Measurements from ENCODE around the gene TAB2.

TAB2 gene

DNA sequence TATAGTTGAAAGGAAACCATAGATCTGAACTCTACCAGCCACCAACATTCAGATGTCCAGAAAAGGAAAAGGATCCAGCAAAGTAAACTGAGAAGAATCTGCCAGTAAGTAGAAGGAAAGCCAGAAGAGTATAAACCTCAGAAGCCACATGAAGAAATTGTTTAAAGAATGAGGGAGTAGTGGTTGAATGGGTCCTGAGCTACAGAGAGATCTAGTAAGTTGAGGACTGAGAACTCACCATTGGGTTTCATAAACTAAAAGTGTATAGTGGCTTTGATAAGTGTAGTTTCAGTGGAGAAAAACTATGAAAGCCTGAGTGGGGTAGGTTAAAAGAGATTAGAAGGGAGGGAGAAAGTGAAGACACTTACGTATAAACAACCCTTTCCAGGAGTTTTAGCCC lies 50.6 kb downstream of the TAB2 start:
- H3K79me1 ChIP-seq (ENCODE audit: low read length) = no peaks in the 10 kb centered on the region
- no peak overlapping the region for H3K4me3 ChIP-seq (ENCODE audit: low read depth, low read length)
- no peaks in the 10 kb centered on the region for H3K4me1 ChIP-seq (ENCODE audit: control insufficient read depth in 1 of 2, insufficient read depth in 2 of 2, low read length in 2 of 2)
- no peak overlapping the region for H3K23ac ChIP-seq (ENCODE audit: low read length)
- H3K27me3 ChIP-seq (ENCODE audit: insufficient read depth, low read length) = no peaks in the 10 kb centered on the region
- peaks cover 2 to 3% of the 10 kb centered on the region in 2 experiments for H3K36me3 ChIP-seq (ENCODE audit: control insufficient read depth in 1 of 2, insufficient read depth in 2 of 2, low read length in 2 of 2)
- no peak overlapping the region for H4K12ac ChIP-seq (ENCODE audit: low read depth, low read length)
- H3K4ac ChIP-seq (ENCODE audit: low read depth, low read length) = no peak overlapping the region
- no peak overlapping the region for H2BK120ac ChIP-seq (ENCODE audit: insufficient read depth, low read length, poor library complexity)
- H3K79me2 ChIP-seq (ENCODE audit: control insufficient read depth, insufficient read depth, low read length, poor library complexity) = peaks cover 3% of the 10 kb centered on the region
- no peak overlapping the region for H2AK5ac ChIP-seq (ENCODE audit: low read length)
- H3K14ac ChIP-seq (ENCODE audit: low read length) = no peak overlapping the region
- no CpG with 5 or more reads among the region's 1 CpG for WGBS (ENCODE audit: extremely low coverage, insufficient coverage, insufficient read length)
- no peak overlapping the region for H3K9ac ChIP-seq (ENCODE audit: low read length)
- H3K27ac ChIP-seq (ENCODE audit: low read depth, low read length) = no peak overlapping the region
- no peak overlapping the region for H2BK5ac ChIP-seq (ENCODE audit: low read depth, low read length, poor library complexity)
- DNase-seq = no peak
- H2BK12ac ChIP-seq (ENCODE audit: low read length) = no peak overlapping the region
- no peak overlapping the region for H3K4me2 ChIP-seq (ENCODE audit: low read length)
- H3K9me3 ChIP-seq (ENCODE audit: insufficient read depth, low read depth, low read length) = no peaks in the 10 kb centered on the region
- no peak overlapping the region for H3K18ac ChIP-seq (ENCODE audit: low read length)
- H4K8ac ChIP-seq (ENCODE audit: low read depth, low read length) = no peak overlapping the region
- H2AFZ ChIP-seq (ENCODE audit: insufficient read depth, low read length, poor library complexity) = no peak overlapping the region
- no peak overlapping the region for H4K91ac ChIP-seq (ENCODE audit: low read depth, low read length)

DNA sequence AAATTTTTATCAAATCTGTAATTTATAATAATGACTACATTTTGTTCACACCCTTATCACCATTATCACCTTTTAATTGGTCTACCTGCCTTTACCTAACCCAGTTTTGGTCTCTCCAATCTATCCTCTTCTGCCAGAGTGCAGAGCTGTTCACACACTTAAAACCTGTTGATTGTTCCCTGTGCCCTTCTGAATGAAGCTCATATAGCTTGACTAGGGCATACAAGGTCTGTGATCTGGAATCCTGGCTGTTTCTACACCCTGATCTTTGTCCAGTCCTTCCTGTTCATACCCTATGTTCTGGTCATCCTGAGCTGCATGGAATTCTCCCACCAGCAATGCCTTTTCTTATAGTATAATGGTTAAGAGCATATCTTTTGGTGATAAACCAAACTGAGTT lies 53.6 kb downstream of the TAB2 start:
- H4K8ac ChIP-seq (ENCODE audit: low read depth, low read length) = no peak overlapping the region
- H3K79me1 ChIP-seq (ENCODE audit: low read length) = no peaks in the 10 kb centered on the region
- H2AFZ ChIP-seq (ENCODE audit: insufficient read depth, low read length, poor library complexity) = no peak overlapping the region
- no peaks in the 10 kb centered on the region for H3K27me3 ChIP-seq (ENCODE audit: insufficient read depth, low read length)
- H4K91ac ChIP-seq (ENCODE audit: low read depth, low read length) = no peak overlapping the region
- H3K4me1 ChIP-seq (ENCODE audit: control insufficient read depth in 1 of 2, insufficient read depth in 2 of 2, low read length in 2 of 2) = no peaks in the 10 kb centered on the region
- H3K14ac ChIP-seq (ENCODE audit: low read length) = no peak overlapping the region
- H3K36me3 ChIP-seq (ENCODE audit: control insufficient read depth in 1 of 2, insufficient read depth in 2 of 2, low read length in 2 of 2) = peaks cover 2 to 3% of the 10 kb centered on the region in 2 experiments
- no peak overlapping the region for H2BK12ac ChIP-seq (ENCODE audit: low read length)
- H3K9ac ChIP-seq (ENCODE audit: low read length) = no peak overlapping the region
- DNase-seq = no peak
- no peak overlapping the region for H4K12ac ChIP-seq (ENCODE audit: low read depth, low read length)
- H3K4me3 ChIP-seq (ENCODE audit: low read depth, low read length) = no peak overlapping the region
- no peak overlapping the region for H3K4me2 ChIP-seq (ENCODE audit: low read length)
- H2AK5ac ChIP-seq (ENCODE audit: low read length) = no peak overlapping the region
- peaks cover 2% of the 10 kb centered on the region for H3K79me2 ChIP-seq (ENCODE audit: control insufficient read depth, insufficient read depth, low read length, poor library complexity)
- no peak overlapping the region for H3K4ac ChIP-seq (ENCODE audit: low read depth, low read length)
- no peak overlapping the region for H3K18ac ChIP-seq (ENCODE audit: low read length)
- H3K27ac ChIP-seq (ENCODE audit: low read depth, low read length) = no peak overlapping the region
- H2BK5ac ChIP-seq (ENCODE audit: low read depth, low read length, poor library complexity) = no peak overlapping the region
- H3K23ac ChIP-seq (ENCODE audit: low read length) = no peak overlapping the region
- H3K9me3 ChIP-seq (ENCODE audit: insufficient read depth, low read depth, low read length) = no peaks in the 10 kb centered on the region
- H2BK120ac ChIP-seq (ENCODE audit: insufficient read depth, low read length, poor library complexity) = no peak overlapping the region

DNA sequence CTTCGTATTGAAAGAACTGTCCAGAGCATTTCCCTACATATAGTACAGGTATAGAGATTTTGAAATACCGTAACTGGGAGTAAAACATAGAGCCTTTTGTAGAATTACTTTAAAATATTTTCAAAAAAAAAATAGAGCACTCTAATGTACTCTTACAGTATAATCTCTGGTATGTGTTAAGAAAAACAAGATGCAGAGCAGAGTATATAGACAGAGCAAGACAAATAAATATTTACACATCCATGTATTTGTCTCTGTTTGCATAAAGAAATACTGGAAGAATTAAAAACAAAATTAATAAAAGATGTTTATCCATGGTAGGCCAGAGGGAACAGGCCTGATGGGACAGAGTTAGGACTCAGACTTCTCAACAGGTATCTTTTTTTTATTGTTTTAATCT lies 54.5 kb downstream of the TAB2 start:
- Histone ChIP-seq H3K4me1 (ENCODE audit: control insufficient read depth in 1 of 2, insufficient read depth in 2 of 2, low read length in 2 of 2) (no peaks in the 10 kb centered on the region), H2AFZ (ENCODE audit: insufficient read depth, low read length, poor library complexity) (no peak overlapping the region), H3K23ac (ENCODE audit: low read length) (no peak overlapping the region), H3K4me3 (ENCODE audit: low read depth, low read length) (no peak overlapping the region), H3K27ac (ENCODE audit: low read depth, low read length) (no peak overlapping the region), H3K18ac (ENCODE audit: low read length) (no peak overlapping the region), H2BK12ac (ENCODE audit: low read length) (no peak overlapping the region), H2BK5ac (ENCODE audit: low read depth, low read length, poor library complexity) (no peak overlapping the region), H3K14ac (ENCODE audit: low read length) (no peak overlapping the region), H3K79me1 (ENCODE audit: low read length) (no peaks in the 10 kb centered on the region), H3K4ac (ENCODE audit: low read depth, low read length) (no peak overlapping the region), H3K27me3 (ENCODE audit: insufficient read depth, low read length) (no peaks in the 10 kb centered on the region), H4K8ac (ENCODE audit: low read depth, low read length) (no peak overlapping the region), H3K4me2 (ENCODE audit: low read length) (no peak overlapping the region), H2AK5ac (ENCODE audit: low read length) (no peak overlapping the region), H3K9me3 (ENCODE audit: insufficient read depth, low read depth, low read length) (no peaks in the 10 kb centered on the region), H2BK120ac (ENCODE audit: insufficient read depth, low read length, poor library complexity) (no peak overlapping the region), H4K12ac (ENCODE audit: low read depth, low read length) (no peak overlapping the region), H3K36me3 (ENCODE audit: control insufficient read depth in 1 of 2, insufficient read depth in 2 of 2, low read length in 2 of 2) (peaks cover 2 to 3% of the 10 kb centered on the region in 2 experiments), H3K9ac (ENCODE audit: low read length) (no peak overlapping the region), H3K79me2 (ENCODE audit: control insufficient read depth, insufficient read depth, low read length, poor library complexity) (peaks cover 2% of the 10 kb centered on the region), H4K91ac (ENCODE audit: low read depth, low read length) (no peak overlapping the region)
- DNase-seq = no peak
- no CpG with 5 or more reads among the region's 2 CpGs for WGBS (ENCODE audit: extremely low coverage, insufficient coverage, insufficient read length)

DNA sequence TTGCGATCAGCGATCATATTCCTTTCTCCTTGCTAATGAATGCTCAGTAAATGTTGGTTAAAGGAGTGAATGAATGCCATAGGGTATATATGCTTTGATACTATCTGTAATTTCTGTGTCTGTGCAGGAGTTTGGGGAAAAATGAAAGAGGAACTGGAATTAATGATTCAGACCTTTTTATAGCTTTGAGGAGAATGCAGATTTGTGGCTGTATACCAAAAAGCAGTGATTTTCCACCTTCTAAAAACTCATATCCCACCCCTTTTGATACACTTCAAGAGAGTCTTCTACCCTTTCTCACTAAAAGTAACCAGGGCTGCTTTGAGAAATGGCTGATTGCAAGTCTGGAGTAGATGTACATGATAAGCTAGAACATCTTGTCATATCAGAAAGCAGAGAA lies 56.0 kb downstream of the TAB2 start:
- H3K23ac ChIP-seq (ENCODE audit: low read length) = no peak overlapping the region
- no peaks in the 10 kb centered on the region for H3K27me3 ChIP-seq (ENCODE audit: insufficient read depth, low read length)
- no peaks in the 10 kb centered on the region for H3K79me1 ChIP-seq (ENCODE audit: low read length)
- H3K27ac ChIP-seq (ENCODE audit: low read depth, low read length) = no peak overlapping the region
- no peak overlapping the region for H4K91ac ChIP-seq (ENCODE audit: low read depth, low read length)
- peaks cover 2% of the 10 kb centered on the region for H3K79me2 ChIP-seq (ENCODE audit: control insufficient read depth, insufficient read depth, low read length, poor library complexity)
- no peak overlapping the region for H2BK5ac ChIP-seq (ENCODE audit: low read depth, low read length, poor library complexity)
- peaks cover 4 to 8% of the 10 kb centered on the region in 2 experiments for H3K36me3 ChIP-seq (ENCODE audit: control insufficient read depth in 1 of 2, insufficient read depth in 2 of 2, low read length in 2 of 2)
- H2BK12ac ChIP-seq (ENCODE audit: low read length) = no peak overlapping the region
- H3K4me3 ChIP-seq (ENCODE audit: low read depth, low read length) = no peak overlapping the region
- H2AK5ac ChIP-seq (ENCODE audit: low read length) = no peak overlapping the region
- H4K8ac ChIP-seq (ENCODE audit: low read depth, low read length) = no peak overlapping the region
- H3K4ac ChIP-seq (ENCODE audit: low read depth, low read length) = no peak overlapping the region
- H2AFZ ChIP-seq (ENCODE audit: insufficient read depth, low read length, poor library complexity) = no peak overlapping the region
- no peak for DNase-seq
- H3K9me3 ChIP-seq (ENCODE audit: insufficient read depth, low read depth, low read length) = no peaks in the 10 kb centered on the region
- WGBS (ENCODE audit: extremely low coverage, insufficient coverage, insufficient read length) = no CpG with 5 or more reads among the region's 2 CpGs
- H3K4me1 ChIP-seq (ENCODE audit: control insufficient read depth in 1 of 2, insufficient read depth in 2 of 2, low read length in 2 of 2) = no peaks in the 10 kb centered on the region
- H3K14ac ChIP-seq (ENCODE audit: low read length) = no peak overlapping the region
- H4K12ac ChIP-seq (ENCODE audit: low read depth, low read length) = no peak overlapping the region
- no peak overlapping the region for H3K18ac ChIP-seq (ENCODE audit: low read length)
- H3K9ac ChIP-seq (ENCODE audit: low read length) = no peak overlapping the region
- no peak overlapping the region for H3K4me2 ChIP-seq (ENCODE audit: low read length)
- no peak overlapping the region for H2BK120ac ChIP-seq (ENCODE audit: insufficient read depth, low read length, poor library complexity)

Measured in trophoblast cell (in vitro differentiated cells and primary cell).